OCI-LY3 (cell line): ENCODE data around the gene GREM2.

Source experiments
- CTCF ChIP-seq: fragments of 200-600, 300-600 bp; sonication (generic); IDR thresholded peaks from 2 replicates; pipeline ENCODE4 v1.5.1; 2014; ENCODE audit warnings: antibody characterized with exemption, low read length, low read depth
- EZH2phosphoT487 ChIP-seq: fragments of 200-600 bp; shearing (Covaris generic); IDR thresholded peaks from 2 replicates; pipeline ENCODE4 v1.6.1; 2018; ENCODE audit warnings: antibody characterized with exemption, mixed run types, low read depth

GRCh38 chr1:240462766-240463395 is 149.1 kb downstream of the GREM2 start:
- TF ChIP-seq CTCF = no peak
- TF ChIP-seq EZH2phosphoT487 = no peak
